Activated CD8-positive, alpha-beta memory T cell treated with anti-CD3 and anti-CD28 coated beads, Interleukin-2, amount 50 U/mL, for 1 hour (primary cell): ENCODE data around the gene CYP26B1.

Experiments
- DNase-seq: peaks from one replicate; pipeline ENCODE4 v3.0.0-alpha.2; 2020; ENCODE audit errors: extremely low read depth

The CYP26B1 gene

GRCh38 chr2:72083751-72084583, 63.7 kb downstream of the CYP26B1 start:
- DNase-seq = no peak

- DNase-seq = no peak
Measured at GRCh38 chr2:72082887-72083286, 64.8 kb downstream of the CYP26B1 start.

- DNase-seq = no peak
Measured at GRCh38 chr2:72082021-72082601, 65.6 kb downstream of the CYP26B1 start.

GRCh38 chr2:72081451-72081850, 66.2 kb downstream of the CYP26B1 start:
- no peak for DNase-seq

GRCh38 chr2:72080286-72081145, 67.1 kb downstream of the CYP26B1 start:
- DNase-seq = no peak
